AG20443 (cell line): ENCODE measurements around the gene SORT1.
A peak's percentile ranks its signal among the peaks of the same experiment; 100 is the strongest.
"Not testable (repeated sequence)": the region's sequence is repeated elsewhere in the genome, so short reads cannot be mapped to it uniquely, and the experiment has no call there.

Experiments
- DNase-seq: peaks from one replicate; pipeline ENCODE4 v3.0.0; 2012; ENCODE audit warnings: low spot score, mixed read lengths

Gene SORT1

DNA sequence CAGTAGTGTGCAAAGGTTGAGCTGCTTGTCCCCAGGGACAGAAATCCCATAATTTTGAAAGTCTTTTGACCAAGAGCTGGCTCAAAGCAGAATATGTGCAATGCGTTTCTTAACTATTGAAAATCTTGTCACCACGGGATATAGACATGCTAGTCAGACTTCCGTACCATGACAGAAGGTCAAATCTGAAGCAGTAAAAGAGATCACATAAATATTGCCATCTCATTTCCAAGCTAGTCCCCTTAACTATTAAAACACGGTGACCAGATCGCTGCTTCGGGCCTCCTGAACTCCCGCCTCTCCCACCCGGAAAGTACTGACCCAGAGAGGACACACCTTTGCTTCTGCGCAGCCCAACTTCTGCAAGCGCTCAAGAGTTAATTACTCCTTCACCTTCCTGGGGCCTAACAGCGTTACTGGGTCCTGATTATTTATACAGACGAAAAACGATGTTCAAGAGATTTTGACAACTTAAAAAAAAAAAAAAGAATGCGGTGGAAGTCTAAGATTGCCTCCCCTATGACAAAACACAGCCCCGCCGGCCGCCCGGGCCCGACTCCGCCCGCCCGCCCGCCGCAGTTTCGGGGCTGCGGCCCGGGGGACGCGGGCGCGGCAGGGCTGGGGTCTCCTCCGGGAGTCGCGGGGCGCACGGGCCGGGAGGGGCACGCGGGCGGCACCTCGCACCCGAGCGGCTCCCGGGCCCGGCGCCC, 692 bp downstream of the SORT1 start:
- DNase-seq = peak; percentile 26

DNA sequence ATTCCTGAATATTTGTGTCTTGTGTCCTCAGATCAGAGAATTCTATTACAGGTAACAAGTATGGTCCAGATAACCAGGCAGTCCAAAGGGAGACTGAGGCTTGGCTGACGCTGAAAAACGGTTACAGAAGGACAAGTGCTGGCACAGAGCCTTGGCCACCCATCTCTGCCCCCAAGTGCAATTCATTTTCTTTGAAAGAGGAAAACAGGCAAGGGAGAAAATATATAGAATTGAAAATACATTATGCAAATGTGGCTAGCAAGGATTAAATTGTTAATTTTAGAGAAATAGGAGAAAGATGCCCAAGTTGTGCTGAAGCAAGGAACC, 1.2 kb downstream of the SORT1 start:
- DNase-seq = no peak

DNA sequence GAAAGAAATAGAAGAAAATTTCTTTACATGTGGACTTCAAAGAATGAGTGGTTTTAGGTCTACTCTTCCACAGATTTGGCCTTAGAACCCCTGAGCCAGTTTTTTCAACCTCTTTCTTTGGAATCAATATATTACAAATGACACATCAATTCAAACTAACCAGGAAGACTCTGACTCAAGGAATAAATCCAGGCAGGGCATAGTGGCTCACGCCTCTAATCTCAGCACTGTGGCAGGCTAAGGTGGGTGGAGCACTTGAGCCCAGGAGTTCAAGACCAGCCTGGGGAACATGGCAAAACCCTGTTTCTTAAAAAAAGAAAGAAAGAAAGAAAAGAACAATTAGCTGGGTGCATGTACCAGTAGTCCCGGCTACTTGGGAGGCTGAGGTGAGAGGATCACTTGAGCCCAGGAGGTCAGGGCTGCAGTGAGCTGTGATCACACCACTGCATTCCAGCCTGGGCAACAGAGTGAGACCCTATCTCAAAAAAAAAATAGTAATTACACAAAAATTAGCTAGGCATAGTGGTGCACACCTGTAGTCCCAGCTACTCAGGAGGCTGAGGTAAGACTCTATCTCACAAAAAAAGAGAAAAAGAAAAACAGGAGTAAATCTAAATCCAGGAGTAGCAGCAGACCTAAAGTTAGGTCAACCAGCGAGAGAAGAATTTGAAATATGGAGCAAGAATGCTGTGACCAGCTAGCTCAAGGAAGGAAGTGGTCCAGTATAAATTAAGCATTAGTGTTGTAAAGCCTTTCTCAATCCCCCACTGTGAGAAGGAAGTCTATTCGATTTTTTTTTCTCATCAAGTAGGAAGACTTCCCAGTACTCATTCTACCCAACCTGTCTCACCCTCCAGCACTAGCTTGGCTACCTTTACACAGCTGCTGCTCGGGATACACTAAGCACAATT, 1.9 kb downstream of the SORT1 start:
- peak; percentile 28 for DNase-seq

DNA sequence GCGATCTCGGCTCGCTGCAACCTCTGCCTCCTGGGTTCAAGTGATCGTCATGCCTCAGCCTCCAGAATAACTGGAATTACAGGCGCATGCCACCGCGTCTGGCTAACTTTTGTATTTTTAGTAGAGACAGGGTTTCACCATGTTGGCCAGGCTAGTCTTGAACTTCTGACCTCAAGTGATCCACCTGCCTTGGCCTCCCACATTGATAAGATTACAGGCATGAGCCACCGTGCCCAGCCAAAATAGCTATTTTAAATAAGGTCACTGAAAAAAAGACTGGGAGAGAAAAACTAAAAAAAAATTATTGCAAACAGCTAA, 2.5 kb downstream of the SORT1 start:
- DNase-seq = not testable (repeated sequence)

DNA sequence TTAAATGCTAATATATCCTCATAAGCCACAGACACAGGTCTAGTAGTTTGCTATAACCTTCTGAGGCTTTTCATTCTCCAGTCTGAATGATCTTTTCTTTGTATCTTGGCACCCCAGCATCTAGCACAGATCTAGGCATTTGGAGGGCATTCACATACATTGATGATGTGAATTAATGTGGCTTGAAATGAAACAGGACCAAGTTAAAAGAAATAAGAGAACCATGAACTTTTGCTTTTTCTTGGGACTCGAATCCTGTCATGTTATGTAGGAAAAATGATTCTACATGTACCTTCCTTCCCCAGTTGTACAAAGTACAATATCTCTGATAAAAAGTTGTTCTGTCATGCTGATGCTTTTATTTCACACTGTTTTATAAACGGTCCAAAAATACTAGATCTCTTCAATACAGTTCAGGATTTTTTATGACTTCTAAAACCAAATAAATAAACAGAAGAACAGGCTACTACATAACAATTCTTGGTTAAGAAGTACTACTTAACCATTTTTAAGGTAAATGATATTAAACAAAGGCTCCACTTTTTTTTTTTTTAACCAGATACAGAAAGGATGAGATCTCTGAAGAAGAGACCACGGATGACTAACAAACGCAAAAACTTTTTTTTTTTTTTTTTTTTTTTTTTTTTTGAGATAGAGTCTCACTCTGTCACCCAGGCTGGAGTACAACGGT, 3.0 kb downstream of the SORT1 start:
- DNase-seq = no peak

DNA sequence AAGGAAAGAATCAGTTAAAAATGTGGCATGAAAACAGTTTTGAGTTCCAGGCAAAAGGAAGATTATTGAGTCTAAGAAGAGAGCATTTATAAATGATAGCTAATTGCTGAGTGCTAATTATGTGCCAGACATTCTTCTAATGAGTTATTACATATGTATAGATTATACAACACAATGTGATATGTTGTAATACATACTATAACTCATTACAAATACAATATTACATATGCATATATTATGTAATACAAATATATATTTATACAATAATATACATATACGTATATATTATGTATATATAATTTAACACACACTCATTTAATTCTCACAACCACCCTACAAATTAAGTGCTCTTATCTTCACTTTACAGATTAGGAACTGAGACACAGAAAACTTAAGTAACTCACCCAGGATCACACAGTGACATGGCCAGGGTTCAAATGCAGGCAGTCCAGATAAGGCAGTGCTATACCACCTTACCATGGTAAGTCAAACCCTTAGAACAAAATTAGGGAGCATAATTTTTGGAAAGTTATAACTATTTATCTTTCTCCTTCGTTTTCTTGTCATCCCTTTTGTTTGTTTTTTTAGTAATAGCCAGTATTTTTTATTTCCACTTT, 4.0 kb downstream of the SORT1 start:
- DNase-seq = no peak

DNA sequence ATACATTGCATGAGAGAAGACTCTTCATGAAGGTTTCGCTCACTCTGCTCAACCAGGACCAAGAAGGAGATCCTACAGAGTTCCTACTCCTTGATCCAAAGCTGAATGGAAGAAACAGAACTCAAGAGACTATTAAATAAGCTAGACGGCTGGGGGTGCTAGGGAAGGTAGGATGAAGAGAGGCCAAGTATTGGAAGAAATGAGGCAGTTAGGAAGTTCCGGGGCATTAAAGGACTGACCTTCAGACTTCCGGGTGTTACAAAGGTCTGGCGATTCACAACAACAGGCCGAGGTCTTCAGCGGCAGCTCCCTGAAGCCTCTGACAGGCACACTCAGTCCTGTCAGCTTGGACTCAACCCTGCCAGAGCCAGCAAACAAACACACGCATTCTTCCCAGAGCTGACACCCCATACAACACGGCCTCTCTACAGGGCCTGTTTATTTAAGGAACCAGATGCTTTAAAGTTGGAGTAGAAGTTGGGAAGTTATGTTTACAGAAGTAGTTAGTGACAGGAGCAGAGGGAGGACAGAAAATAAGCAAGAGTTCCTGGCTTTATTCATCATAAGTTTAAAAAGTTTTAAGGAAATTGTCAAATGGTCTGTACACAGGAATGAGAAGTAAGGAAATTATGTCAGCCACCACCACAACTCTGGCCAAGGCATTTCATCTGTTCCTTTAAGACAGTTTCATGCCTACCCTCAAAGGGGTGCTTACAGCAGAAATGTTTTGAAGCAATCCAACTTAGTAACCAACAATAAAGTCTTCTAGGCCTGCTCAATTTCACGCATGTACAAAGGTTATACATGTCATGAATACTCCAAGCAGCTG, 4.7 kb downstream of the SORT1 start:
- peak; percentile 22 for DNase-seq

DNA sequence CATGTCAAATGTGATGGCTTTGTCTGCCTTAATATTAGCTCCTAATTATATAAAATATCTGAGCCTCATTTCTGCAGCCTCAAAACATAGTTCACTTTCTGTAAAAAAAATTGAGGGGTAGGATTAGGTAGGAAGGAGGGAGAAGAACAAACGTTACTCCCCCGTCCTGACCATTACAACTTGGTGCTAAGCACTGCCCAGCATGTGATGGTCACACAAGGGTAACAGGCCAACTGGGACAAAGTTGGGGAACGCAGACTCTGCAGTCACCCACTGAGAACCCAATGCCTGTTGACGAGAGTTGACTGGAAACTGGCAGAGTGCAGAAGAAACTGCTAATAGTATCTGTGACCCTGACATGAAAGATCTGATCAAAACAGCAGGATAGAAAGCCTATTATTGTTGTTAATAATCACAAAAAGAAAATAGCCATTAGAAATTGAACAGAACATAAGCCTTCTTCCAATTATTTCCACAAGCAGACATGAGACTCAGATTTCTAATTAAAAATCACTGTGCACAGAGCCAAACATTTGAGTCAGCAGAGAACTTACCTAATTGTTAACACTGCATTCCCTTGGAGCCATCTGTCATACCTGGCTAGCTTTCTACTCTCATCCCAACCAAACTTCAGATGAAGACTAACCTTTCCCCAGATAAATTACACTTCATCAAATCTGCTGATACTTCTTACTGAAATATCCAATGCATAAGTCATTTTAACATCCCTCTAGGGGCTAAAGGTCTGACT, 5.5 kb downstream of the SORT1 start:
- no peak for DNase-seq

DNA sequence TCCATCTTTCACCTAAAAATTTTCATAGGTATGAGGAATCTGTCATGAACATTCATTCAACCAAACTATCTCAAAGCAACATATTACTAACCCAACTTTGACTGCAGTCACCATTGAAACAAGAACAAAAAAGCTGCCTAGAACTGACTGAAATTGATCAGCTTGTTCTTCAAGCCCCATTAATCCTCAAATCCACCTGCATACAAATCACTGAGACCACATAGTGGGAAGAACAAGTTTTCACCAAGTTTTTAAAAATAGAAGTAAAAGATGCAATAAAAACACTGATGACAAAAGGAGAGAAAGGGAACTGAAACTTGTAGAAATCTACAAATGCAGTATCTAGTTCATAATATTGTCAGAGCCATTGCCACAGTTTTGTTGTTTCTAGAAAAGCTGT, 6.1 kb downstream of the SORT1 start:
- DNase-seq = no peak

DNA sequence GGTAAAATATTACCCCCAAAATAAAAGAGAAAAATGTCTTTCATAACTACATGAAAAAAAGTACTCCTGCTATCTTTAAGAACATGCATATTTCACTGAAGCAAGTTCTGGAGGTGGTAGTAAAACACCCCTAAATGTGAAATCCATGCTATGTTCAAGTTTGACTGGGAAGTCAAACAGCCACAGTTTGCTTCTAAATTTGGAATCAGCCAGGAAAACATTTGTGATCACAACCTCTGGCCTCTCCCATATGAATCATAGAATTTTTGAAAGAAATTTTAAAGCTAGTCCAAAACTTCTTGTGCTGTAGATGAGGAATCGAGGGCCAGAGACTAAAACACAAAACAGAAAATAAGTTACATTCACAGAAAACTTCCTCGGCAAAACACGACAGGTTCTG, 6.6 kb downstream of the SORT1 start:
- peak; percentile 51 for DNase-seq

DNA sequence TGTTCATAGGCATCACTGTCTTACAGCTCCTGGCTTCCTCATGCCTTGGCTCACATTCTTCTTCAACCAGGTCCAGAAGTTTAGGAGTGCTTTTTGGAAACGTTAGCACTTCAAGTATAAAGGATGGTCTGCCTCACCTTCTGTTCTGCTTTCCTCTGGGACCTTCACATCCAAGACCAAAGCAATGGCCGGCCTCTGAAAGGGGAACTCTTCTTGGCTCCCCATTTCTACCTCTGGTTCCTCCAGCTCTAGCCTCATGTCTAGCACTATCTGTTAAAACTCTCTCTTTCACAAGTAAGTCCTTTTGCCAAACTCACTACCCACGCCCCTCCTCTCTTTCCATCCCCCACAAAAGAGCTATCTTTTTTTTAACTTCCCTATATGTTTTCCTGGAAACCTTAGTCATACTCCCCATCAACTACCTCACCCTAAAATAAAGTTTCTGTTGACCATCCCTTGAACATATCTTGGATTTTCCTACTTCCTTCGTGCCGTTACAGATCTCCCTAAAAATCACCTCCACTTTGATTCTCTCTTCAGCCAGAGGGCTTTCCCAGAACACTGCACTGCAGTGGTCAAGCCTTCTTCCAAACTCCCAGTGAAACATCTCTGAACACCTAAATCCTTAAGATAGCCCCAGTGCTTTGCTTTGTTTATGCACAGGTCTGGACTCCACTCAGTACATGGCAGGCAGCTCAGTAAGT, 7.9 kb downstream of the SORT1 start:
- DNase-seq = no peak

DNA sequence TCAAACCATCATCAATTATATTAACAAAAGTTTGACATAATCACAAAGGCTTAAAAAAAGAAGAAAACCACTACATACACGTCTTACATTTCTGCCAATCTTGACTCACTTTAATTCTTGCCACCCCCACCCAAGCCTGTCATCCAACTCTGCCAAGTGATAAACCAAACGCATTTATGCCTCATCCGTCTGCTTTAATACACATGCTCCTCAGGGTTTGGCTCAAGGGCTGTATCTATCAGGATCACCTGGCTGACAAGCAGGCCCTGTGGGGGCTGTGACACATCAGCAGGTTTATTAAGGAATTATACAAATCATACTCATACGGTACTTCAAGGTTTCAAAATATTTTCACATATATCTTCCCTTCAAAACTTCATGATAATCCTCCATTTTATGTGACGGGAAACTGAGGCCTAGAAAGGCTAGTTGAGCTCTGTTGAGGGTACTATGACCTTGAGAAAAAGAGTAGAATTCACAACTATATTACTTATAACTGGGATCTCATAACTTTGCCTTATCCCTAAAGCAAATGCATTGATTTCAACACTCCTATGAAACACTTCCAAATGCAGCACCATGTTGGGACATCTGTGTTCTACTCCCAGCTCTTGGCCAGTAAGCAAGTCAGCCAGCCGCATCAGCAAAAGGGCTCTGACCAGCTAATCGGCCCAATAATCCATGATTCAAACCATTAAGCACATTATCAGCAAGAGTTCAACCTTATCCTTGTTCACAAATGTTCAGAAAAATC, 8.7 kb downstream of the SORT1 start:
- DNase-seq = no peak

DNA sequence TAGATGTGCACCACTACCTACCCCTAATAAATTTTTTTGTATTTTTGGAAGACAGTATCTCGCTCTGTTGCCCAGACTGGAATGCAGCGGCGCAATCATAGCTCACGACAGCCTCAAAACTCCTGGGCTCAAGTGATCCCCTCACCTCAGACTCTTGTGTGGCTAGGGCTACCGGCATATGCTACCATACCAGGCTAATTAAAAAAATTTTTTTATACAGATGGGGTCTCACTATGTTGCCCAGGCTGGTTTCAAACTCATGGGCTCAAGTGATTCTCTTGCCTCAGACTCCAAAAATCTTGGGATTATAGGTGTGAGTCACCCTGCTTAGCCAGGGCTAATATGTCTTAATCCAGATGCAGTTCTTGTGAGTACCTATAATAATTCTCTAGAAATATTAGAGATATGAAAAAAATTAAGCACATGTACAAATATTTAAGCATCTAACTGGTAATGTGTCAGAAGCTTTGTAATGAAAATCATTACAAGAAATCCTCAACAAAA, 9.5 kb downstream of the SORT1 start:
- DNase-seq = no peak

DNA sequence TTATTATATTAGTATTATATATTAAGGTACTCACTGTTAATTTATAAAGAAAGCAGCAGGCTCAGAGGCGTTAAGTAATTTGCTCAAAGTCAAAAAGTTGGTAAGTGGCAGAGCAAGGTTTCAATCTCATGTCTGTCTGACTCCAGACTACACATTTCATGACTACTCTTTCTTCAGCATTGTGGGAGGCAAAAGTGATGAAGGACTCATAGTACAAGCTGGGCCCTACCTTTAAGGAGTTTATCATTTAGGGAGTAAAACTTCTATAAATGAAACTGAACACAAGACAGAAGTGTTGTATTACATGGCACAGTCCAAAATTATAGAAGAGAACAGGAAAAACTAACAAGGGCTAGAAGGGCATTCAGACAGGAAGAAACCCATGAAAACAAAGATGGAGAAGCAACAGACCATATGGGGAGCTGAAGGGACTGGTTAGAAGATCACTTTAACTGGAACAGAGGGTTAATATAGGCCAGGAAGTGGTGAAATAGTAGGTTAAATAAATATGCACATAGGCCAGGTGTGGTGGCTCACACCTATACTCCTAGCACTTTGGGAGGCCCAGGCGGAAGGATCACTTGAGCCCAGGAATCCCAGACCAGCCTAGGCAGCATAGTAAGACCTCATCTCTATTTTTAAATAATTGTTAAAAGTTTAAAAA, 11.5 kb downstream of the SORT1 start:
- DNase-seq = no peak

DNA sequence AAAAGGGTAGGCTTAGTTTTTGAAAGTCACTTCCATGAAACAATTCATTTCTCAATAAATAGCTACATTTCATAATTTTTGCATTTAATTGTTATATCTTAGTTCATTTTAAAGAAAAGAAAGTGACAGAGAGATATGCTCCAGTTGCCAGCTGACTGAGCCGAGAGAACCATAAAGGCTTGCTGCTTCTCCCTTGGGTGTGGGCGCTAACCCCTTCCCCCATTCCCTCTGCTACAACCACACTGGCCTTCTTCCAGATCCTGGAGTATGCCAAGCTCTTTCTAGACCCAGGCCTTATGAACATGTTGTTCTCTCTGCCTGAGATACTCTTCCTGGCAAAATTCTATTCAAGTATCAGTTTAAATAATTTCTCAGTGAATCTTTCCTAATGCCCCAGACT, 12.3 kb downstream of the SORT1 start:
- no peak for DNase-seq

DNA sequence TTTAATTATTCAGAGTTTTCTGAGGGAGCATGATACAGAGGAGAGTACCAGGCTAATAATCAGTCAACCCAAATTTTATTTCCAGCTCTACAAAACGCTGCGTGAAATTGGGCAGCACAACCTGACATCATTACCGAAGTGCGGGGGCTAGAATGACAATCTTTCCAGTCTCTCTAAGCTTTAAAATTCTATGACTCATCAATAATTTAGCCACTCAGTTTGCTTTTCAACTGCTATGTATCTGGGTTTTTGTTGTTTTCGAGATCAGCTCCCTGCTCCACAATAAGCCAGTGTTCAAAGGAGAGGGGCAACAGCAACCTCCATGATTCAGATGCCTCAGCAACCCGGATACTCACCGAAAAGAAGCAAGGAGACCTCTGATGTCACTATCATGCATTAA, 13.9 kb downstream of the SORT1 start:
- DNase-seq = no peak

DNA sequence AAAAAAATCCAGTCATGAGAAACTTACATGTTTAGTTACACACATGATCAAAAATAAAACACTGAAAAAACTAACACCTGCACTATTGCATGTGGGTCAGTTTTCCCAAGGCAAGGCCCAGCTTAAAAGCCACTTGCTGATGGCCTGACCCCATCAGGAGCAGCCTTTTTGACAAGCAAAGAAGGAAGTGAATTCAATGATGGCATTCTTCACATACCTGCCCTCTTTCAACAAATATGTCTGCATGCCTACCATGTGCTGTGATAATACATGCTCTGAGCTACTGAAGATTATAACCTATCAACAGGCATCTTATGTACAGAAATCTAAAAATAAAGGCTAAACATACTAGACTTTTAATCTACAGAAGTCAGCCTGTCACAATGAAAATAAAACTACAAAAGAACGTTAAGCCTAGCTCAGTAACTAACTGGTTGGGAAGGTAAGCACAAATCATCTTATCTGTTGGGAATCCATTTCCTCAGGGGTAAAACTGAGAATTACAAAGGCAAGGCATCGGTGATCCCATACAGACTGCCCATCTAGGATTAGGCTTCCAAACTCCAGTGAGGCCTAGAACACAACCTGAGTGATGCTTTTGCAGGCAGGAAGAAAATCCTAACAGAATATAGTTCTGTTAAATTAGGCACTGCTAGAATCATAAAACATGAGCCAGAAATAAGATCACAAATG, 14.5 kb downstream of the SORT1 start:
- DNase-seq = no peak

DNA sequence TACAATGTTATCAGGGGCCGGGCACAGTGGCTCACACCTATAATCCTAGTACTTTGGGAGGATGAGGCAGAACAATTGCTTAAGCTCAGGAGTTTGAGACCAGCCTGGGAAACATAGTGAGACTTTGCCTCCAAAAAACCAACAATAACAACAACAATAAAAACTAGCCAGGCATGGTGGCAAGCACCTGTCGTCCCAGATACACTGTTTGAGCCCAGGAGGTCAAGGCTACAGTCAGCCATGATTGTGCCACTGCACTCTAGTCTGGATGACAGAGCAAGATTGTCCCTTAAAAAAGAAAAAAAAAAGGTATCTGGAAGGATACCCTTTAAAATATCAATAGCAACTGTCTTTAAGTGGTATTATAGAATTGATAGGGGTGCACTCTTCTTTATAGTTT, 16.1 kb downstream of the SORT1 start:
- DNase-seq = no peak
